K562 (cell line): ENCODE data around the gene NTNG1. TPM values are rescaled to one million over a fixed set of nuclear protein-coding genes. Genes with fewer than 3 reads are reported as not detected.

Experiments used
- ATAC-seq: fragments of 200-7000 bp; cut with Tn5 transposase; 3 replicates; pipeline ENCODE4 v1.9.1; 2020; ENCODE audit warnings: moderate library complexity
- BruUV-seq: library from RNA; stranded (reverse); fragments of 400-500 nt; replicated peaks from 2 replicates; lab custom pipeline; 2021; lab: Mats Ljungman, UMichigan
- CTCF ChIA-PET: fragments of 300-600 bp; formaldehyde crosslinking; extraction: SDS; loops from one replicate; lab custom pipeline; 2021; ENCODE audit warnings: low intra/inter-chr PET ratio; lab: Yijun Ruan, JAX
- POLR2A ChIA-PET: fragments of 300-600, 350-650 bp; sonication (Branson Sonifier 250); formaldehyde crosslinking; extraction: SDS; loops from one replicate; lab custom pipeline; 2021; ENCODE audit warnings: antibody characterized with exemption, inconsistent platforms; lab: Yijun Ruan, JAX
- DNase-seq, 4 experiments: peaks; one replicate each; pipeline versions ENCODE4 v3.0.0 to v3.0.0-alpha.2; 2011 to 2018; ENCODE audit warnings: low spot score in 3 of 4, mixed read lengths in 3 of 4; ENCODE audit errors: extremely low read depth in 1 of 4
- FAIRE-seq: peaks from 2 replicates; lab custom pipeline; 2011; peaks lifted over from hg19 to GRCh38; lab: Jason Lieb, UNC
- H2AFZ ChIP-seq: 2 replicates; pipeline ENCODE4 v1.6.0; 2011; ENCODE audit warnings: low read depth, low read length, control low read depth, inconsistent platforms
- H3K27ac ChIP-seq: fragments of 200-600 bp; 3 replicates; pipeline ENCODE4 v1.8.0; 2011; ENCODE audit warnings: low read depth, mild to moderate bottlenecking, control low read depth, inconsistent platforms, low read length, moderate library complexity, mixed read lengths; ENCODE audit errors: extremely low read depth
- H3K27me3 ChIP-seq, 2 experiments: fragments of 300-600 bp in 1 of 2; 2 replicates in 1 of 2; 3 replicates in 1 of 2; pipeline versions ENCODE4 v1.6.0 to v1.8.0; 2011; ENCODE audit warnings: inconsistent platforms in 2 of 2, low read length in 2 of 2, mild to moderate bottlenecking in 1 of 2, mixed read lengths in 1 of 2, moderate library complexity in 1 of 2; ENCODE audit not compliant: control insufficient read depth in 2 of 2, insufficient read depth in 2 of 2
- H3K36me3 ChIP-seq: fragments of 300-600 bp; 3 replicates; pipeline ENCODE4 v1.8.0; 2011; ENCODE audit warnings: mild to moderate bottlenecking, low read length, inconsistent platforms; ENCODE audit not compliant: control insufficient read depth, insufficient read depth
- H3K4me1 ChIP-seq, 2 experiments: fragments of 200-600 bp in 1 of 2; replicated peaks in 1 of 2; 2 replicates in 1 of 2; 3 replicates in 1 of 2; pipeline versions ENCODE4 v1.5.1 to v1.8.0; 2011; ENCODE audit warnings: inconsistent platforms in 2 of 2, low read length in 2 of 2, mild to moderate bottlenecking in 1 of 2, mixed read lengths in 1 of 2, moderate library complexity in 1 of 2; ENCODE audit not compliant: control insufficient read depth in 2 of 2, insufficient read depth in 2 of 2
- H3K4me2 ChIP-seq: 2 replicates; pipeline ENCODE4 v1.6.1; 2011; ENCODE audit warnings: low read length, control low read depth, inconsistent platforms, mixed read lengths; ENCODE audit not compliant: insufficient read depth
- H3K4me3 ChIP-seq: fragments of 200-600 bp; sonication (generic), shearing (Covaris generic); 2 replicates; pipeline ENCODE4 v1.5.1; 2016; ENCODE audit warnings: control low read depth, inconsistent platforms
- H3K79me2 ChIP-seq: fragments of 200-600 bp; 3 replicates; pipeline ENCODE4 v1.8.0; 2011; ENCODE audit warnings: low read length, inconsistent platforms; ENCODE audit not compliant: control insufficient read depth, insufficient read depth
- H3K9ac ChIP-seq, 2 experiments: 2 replicates each; pipeline versions ENCODE4 v1.6.0 to v1.6.1; 2011; ENCODE audit warnings: low read depth in 2 of 2, low read length in 2 of 2, control low read depth in 1 of 2, inconsistent platforms in 1 of 2, mild to moderate bottlenecking in 1 of 2, mixed read lengths in 1 of 2; ENCODE audit not compliant: insufficient read depth in 1 of 2
- H3K9me1 ChIP-seq: one replicate; pipeline ENCODE4 v1.6.0; 2011; ENCODE audit warnings: inconsistent platforms, mild to moderate bottlenecking, low read length, moderate library complexity; ENCODE audit not compliant: control insufficient read depth, insufficient read depth
- H3K9me3 ChIP-seq: replicated peaks from 2 replicates; pipeline ENCODE4 v1.5.1; 2011; ENCODE audit warnings: low read depth, low read length, inconsistent platforms; ENCODE audit not compliant: control insufficient read depth, insufficient read depth
- H4K20me1 ChIP-seq: replicated peaks from 2 replicates; pipeline ENCODE4 v1.6.1; 2011; ENCODE audit warnings: low read length, inconsistent platforms, mixed read lengths; ENCODE audit not compliant: control insufficient read depth, insufficient read depth
- EP400 ChIP-seq: fragments of 450-650 bp; IDR thresholded peaks from 2 replicates; pipeline ENCODE4 v1.6.1; 2017; ENCODE audit warnings: antibody characterized with exemption, mild to moderate bottlenecking, moderate library complexity
- ETV1 ChIP-seq: fragments of 450-650 bp; conservative IDR thresholded peaks from 2 replicates; pipeline ENCODE4 v1.6.1; 2016; ENCODE audit warnings: missing genetic modification characterization, control low read depth, low read depth, missing compliant biosample characterization
- NCOA6 ChIP-seq: fragments of 450-650 bp; IDR thresholded peaks from 2 replicates; pipeline ENCODE4 v1.6.1; 2017; ENCODE audit warnings: mild to moderate bottlenecking
- NR2C1 ChIP-seq, 2 experiments: fragments of 450-650 bp; IDR thresholded peaks; 2 replicates each; pipeline ENCODE4 v1.6.1; 2017; ENCODE audit warnings: mild to moderate bottlenecking in 2 of 2, antibody characterized with exemption in 1 of 2, inconsistent platforms in 1 of 2, missing compliant biosample characterization in 1 of 2, missing genetic modification characterization in 1 of 2
- POLR3G ChIP-seq: IDR thresholded peaks from 2 replicates; pipeline ENCODE4 v1.6.1; 2011; ENCODE audit not compliant: insufficient read length, insufficient replicate concordance; ENCODE audit errors: extremely low read depth
- RFX1 ChIP-seq: fragments of 450-650 bp; IDR thresholded peaks from 2 replicates; pipeline ENCODE4 v1.6.1; 2016; ENCODE audit warnings: mild to moderate bottlenecking, moderate library complexity
- ZNF561 ChIP-seq: fragments of 450-650 bp; formaldehyde crosslinking; conservative IDR thresholded peaks from 2 replicates; pipeline ENCODE4 v1.4.0; 2020; ENCODE audit warnings: mild to moderate bottlenecking, moderate library complexity
- ZNF707 ChIP-seq: fragments of 250-450 bp; sonication (Bioruptor Pico); conservative IDR thresholded peaks from 2 replicates; pipeline ENCODE4 v1.8.0; 2022; ENCODE audit warnings: inconsistent platforms, mild to moderate bottlenecking, moderate library complexity
- WGBS: fragments of 100-300 bp; shearing (Covaris generic); methylation state at CpG from one replicate; pipeline ENCODE4 v1.1.6; 2016; ENCODE audit warnings: low coverage, mixed read lengths; ENCODE audit not compliant: insufficient coverage; ENCODE audit errors: missing lambda C conversion rate; 5-methylcytosine and 5-hydroxymethylcytosine counted together
- in situ Hi-C: fragments of 300-500 bp; cut with MboI; formaldehyde crosslinking; loops from 4 replicates; pipeline ENCODE4 v1.15.0; 2018; ENCODE audit warnings: inconsistent platforms, mixed read lengths
- intact Hi-C: fragments of 100-400 bp; cut with micrococcal nuclease; formaldehyde crosslinking; loops from 2 replicates; pipeline ENCODE4 v1.14.2; 2022
- polyA plus RNA-seq, 8 experiments: library from polyadenylated mRNA; depleted of rRNA in 4 of 8; stranded (reverse) in 5 of 8; unstranded in 3 of 8; fragments of >200 nt; fragmentation: Nextera tagmentation in 2 of 8; fragmentation: Illumina TruSeq in 1 of 8; extraction: Ambion mirVana in 2 of 8; extraction: Trizol in 1 of 8; gene quantifications; 2 replicates each; pipeline versions ENCODE4 v1.2.1 to v1.2.3, GENCODE V29; 2011 to 2014; ENCODE audit warnings: inconsistent platforms in 1 of 8, missing spikeins in 1 of 8
- total RNA-seq, 7 experiments: library from RNA; depleted of rRNA in 6 of 7; stranded (reverse); fragments of >200 nt in 6 of 7; fragmentation: Illumina TruSeq in 2 of 7; extraction: Trizol in 2 of 7; gene quantifications; 2 replicates each; pipeline versions ENCODE4 v1.2.1 to v1.2.3, GENCODE V29; 2011 to 2021; ENCODE audit warnings: low replicate concordance in 1 of 7
- TF ChIP-seq, protein P1 (sequence below): fragments of 200-800 bp; sonication (Bioruptor generic); IDR thresholded peaks from 2 replicates; pipeline ENCODE4 v1.6.1; 2017; ENCODE audit warnings: missing genetic modification characterization, missing compliant biosample characterization

The NTNG1 gene
- total and polyA plus RNA-seq, 9 of the 15 experiments (the other 6 are each of a cell fraction or from before 2014, with no cell fraction given), result not detected

DNA sequence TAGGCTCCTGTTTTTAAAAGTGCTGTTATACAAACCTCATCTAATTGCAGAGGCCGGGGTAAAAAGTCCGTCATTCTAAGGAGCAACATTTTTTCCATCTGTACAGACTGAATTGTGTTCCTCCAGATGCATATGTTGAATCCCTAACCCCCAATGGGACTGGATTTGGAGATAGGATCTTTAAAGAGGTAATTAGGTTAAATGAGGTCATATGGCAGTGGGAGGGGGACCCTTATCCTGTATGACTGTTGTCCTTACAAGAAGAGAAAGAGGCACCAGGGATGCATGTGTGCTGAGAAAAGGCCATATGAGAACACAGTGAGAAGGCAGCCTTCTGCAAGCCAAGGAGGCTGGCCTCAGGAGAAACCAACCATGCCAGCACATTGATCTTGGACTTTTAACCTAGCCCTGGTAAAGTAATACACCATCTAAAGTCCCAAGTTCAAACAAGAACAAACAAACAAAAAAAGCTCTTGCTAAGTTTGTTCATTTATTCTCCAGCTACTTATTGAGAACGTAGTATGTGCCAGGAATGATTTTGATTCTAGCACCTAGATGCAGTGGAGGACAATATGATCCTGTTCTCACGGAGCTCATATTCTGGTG is 352.4 kb downstream of the NTNG1 start:
- CTCF ChIA-PET, result no interaction called here
- ATAC-seq, result no peak
- Histone ChIP-seq H3K79me2 (no peaks in the 10 kb centered on the region), H3K36me3 (no peaks in the 10 kb centered on the region), H3K9me1 (no peaks in the 10 kb centered on the region), H3K9ac (no peak overlapping the region), H3K4me1 (no peaks in the 10 kb centered on the region), H2AFZ (no peak overlapping the region), H3K27ac (no peak overlapping the region), H3K4me2 (no peak overlapping the region), H3K9me3 (no peaks in the 10 kb centered on the region; the same call in 1 of the 2 replicates), H3K4me3 (no peak overlapping the region), H3K27me3 (no peaks in the 10 kb centered on the region), H4K20me1 (no peaks in the 10 kb centered on the region)
- 3% methylated on average over 4 of the region's 4 CpGs for WGBS
- in situ Hi-C loops (no loop called here), intact Hi-C loops (no loop called here)
- no peak for DNase-seq
- TF ChIP-seq ZNF707 (CRISPR knock-in tag), result no peak
- no peak for TF ChIP-seq EP400
- no peak for TF ChIP-seq ETV1 (tag)
- no peak for TF ChIP-seq ZNF561 (CRISPR knock-in tag)
- POLR2A ChIA-PET, result no interaction called here
- BruUV-seq, result no TSS peak
- no peak for FAIRE-seq

DNA sequence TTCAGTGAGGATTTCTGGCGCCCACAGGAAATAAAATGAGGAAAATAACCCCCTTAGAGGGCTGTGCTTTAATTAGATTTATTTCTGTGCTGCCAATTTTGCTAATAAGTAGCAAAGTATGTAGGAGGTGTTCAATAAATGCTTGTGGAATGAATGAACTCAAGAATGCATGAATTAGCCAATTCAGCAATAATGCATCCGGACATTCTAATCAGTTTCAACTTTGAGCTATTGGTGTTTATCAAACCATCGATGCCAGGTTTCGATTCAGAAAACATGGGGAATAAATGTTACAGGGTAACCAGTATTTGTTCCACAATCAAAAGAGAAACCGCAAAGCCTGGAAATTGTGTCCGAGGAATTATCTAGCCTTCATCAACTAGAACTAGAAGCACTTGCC is 353.2 kb downstream of the NTNG1 start:
- WGBS, result 3% methylated on average over 6 of the region's 6 CpGs
- H3K4me2 ChIP-seq, result no peak overlapping the region
- POLR2A ChIA-PET, result no interaction called here
- H3K9me3 ChIP-seq, result no peaks in the 10 kb centered on the region; the same call in 1 of the 2 replicates
- ATAC-seq (no peak), FAIRE-seq (no peak), DNase-seq (no peak)
- H4K20me1 ChIP-seq, result no peaks in the 10 kb centered on the region
- no peak overlapping the region for H3K9ac ChIP-seq
- H3K9me1 ChIP-seq, result no peaks in the 10 kb centered on the region
- CTCF ChIA-PET, result no interaction called here
- no peaks in the 10 kb centered on the region for H3K4me1 ChIP-seq
- no TSS peak for BruUV-seq
- in situ Hi-C loops, result no loop called here
- intact Hi-C loops, result no loop called here
- no peaks in the 10 kb centered on the region for H3K36me3 ChIP-seq
- no peak overlapping the region for H2AFZ ChIP-seq
- H3K79me2 ChIP-seq, result no peaks in the 10 kb centered on the region
- H3K4me3 ChIP-seq, result no peak overlapping the region
- H3K27ac ChIP-seq, result no peak overlapping the region
- H3K27me3 ChIP-seq, result no peaks in the 10 kb centered on the region
- TF ChIP-seq NR2C1 (IDR thresholded peaks at IDR 0.05) (no peak), NR2C1 (tag; IDR thresholded peaks at IDR 0.05) (no peak), RFX1 (no peak), POLR3G (no peak), NCOA6 (no peak)
- TF ChIP-seq, protein P1, sequence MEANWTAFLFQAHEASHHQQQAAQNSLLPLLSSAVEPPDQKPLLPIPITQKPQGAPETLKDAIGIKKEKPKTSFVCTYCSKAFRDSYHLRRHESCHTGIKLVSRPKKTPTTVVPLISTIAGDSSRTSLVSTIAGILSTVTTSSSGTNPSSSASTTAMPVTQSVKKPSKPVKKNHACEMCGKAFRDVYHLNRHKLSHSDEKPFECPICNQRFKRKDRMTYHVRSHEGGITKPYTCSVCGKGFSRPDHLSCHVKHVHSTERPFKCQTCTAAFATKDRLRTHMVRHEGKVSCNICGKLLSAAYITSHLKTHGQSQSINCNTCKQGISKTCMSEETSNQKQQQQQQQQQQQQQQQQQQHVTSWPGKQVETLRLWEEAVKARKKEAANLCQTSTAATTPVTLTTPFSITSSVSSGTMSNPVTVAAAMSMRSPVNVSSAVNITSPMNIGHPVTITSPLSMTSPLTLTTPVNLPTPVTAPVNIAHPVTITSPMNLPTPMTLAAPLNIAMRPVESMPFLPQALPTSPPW (CRISPR knock-in tag), result no peak
